Tibial nerve (tissue), 4 donors: ENCODE results near the gene CD300A. TPM values are rescaled to one million over a fixed set of nuclear protein-coding genes. Genes with fewer than 3 reads are reported as not detected.

Experiments used
- DNase-seq, 2 donors: peaks; one replicate each; pipeline ENCODE4 v3.0.0-alpha.2; 2019; ENCODE audit warnings: low spot score in 2 of 2
- H3K27ac ChIP-seq, 4 donors: fragments of 200-600 bp; sonication (generic) in 3 of 4; one replicate each; pipeline ENCODE4 v1.5.1; 2017 to 2019; ENCODE audit warnings: mild to moderate bottlenecking in 1 of 4
- H3K27me3 ChIP-seq, 2 donors: fragments of 200-600 bp; sonication (generic) in 1 of 2; one replicate each; pipeline versions ENCODE4 v1.5.1 to v1.6.0; 2017 to 2019
- H3K36me3 ChIP-seq, 3 donors: fragments of 200-600 bp; sonication (generic); one replicate each; pipeline ENCODE4 v1.5.1; 2018 to 2019
- H3K4me1 ChIP-seq, 4 donors: fragments of 200-600 bp; sonication (generic) in 3 of 4; one replicate each; pipeline ENCODE4 v1.5.1; 2017 to 2019
- H3K4me3 ChIP-seq, 4 donors: fragments of 200-600 bp; sonication (generic) in 3 of 4; one replicate each; pipeline ENCODE4 v1.5.1; 2017 to 2019; ENCODE audit warnings: mild to moderate bottlenecking in 1 of 4, moderate library complexity in 1 of 4
- H3K9me3 ChIP-seq, 4 donors: fragments of 200-600 bp; sonication (generic) in 3 of 4; one replicate each; pipeline ENCODE4 v1.5.1; 2017 to 2019
- EP300 ChIP-seq, 2 donors: sonication (generic); formaldehyde crosslinking; IDR thresholded peaks; one replicate each; pipeline ENCODE4 v1.6.1; 2017; ENCODE audit warnings: antibody characterized with exemption in 2 of 2, mild to moderate bottlenecking in 1 of 2
- POLR2A ChIP-seq, 2 donors: fragments of 450-650 bp; IDR thresholded peaks; one replicate each; pipeline ENCODE4 v1.6.1; 2017; ENCODE audit warnings: antibody characterized with exemption in 2 of 2, mild to moderate bottlenecking in 2 of 2, moderate library complexity in 2 of 2
- WGBS, 2 donors: methylation state at CpG; one replicate each; pipeline ENCODE4 v1.1.5; 2018; 5-methylcytosine and 5-hydroxymethylcytosine counted together
- total RNA-seq, 4 donors: library from RNA; depleted of rRNA; stranded (reverse); fragments of >200 nt; gene quantifications; one replicate each; pipeline ENCODE4 v1.1.0, GENCODE V29; 2016
- TF ChIP-seq, protein P1 (sequence below), 5 experiments: fragments of 200-600 bp in 3 of 5; fragments of 450-650 bp in 2 of 5; sonication (generic) in 3 of 5; IDR thresholded peaks; one replicate each; pipeline ENCODE4 v1.5.1; 2016 to 2019; ENCODE audit warnings: antibody characterized with exemption in 5 of 5, mild to moderate bottlenecking in 3 of 5, moderate library complexity in 2 of 5

Gene CD300A
- total RNA-seq, 4 donors from 2014 or later: 6.8 to 12.6 (median 9.8) TPM

DNA sequence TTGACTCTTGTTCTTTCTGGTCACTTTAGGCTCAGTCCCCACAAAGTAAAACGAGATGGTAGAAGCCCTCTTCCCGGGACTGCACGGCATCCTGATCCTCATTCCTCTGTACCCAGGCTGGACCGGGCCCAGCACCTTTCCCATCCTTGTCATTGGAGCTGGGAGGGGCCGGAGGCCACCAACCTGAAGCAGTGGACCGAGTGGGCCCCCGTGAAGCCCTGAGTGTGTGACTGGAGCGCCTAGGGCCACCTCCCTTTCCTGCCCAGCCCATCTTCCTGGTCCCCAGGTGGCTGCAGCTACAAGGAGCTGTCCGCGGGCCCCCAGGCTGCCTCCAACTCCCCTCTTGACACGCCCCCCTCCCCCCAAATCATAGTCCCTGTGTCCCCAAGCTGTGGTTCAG is 17.1 kb upstream of the CD300A start:
- Histone ChIP-seq H3K27me3 (no peaks in the 10 kb centered on the region), H3K36me3 (no peaks in the 10 kb centered on the region), H3K9me3 (no peaks in the 10 kb centered on the region), H3K4me1 (peaks cover 0 to 70% (median 33%) of the 10 kb centered on the region in 4 donors), H3K27ac (peak overlapping the region; percentile 24 to 94 (median 70)), H3K4me3 (no peak overlapping the region)
- no peak for DNase-seq
- 68 to 70% methylated on average over 11 of the region's 11 CpGs for WGBS, 2 donors
- TF ChIP-seq, protein P1, sequence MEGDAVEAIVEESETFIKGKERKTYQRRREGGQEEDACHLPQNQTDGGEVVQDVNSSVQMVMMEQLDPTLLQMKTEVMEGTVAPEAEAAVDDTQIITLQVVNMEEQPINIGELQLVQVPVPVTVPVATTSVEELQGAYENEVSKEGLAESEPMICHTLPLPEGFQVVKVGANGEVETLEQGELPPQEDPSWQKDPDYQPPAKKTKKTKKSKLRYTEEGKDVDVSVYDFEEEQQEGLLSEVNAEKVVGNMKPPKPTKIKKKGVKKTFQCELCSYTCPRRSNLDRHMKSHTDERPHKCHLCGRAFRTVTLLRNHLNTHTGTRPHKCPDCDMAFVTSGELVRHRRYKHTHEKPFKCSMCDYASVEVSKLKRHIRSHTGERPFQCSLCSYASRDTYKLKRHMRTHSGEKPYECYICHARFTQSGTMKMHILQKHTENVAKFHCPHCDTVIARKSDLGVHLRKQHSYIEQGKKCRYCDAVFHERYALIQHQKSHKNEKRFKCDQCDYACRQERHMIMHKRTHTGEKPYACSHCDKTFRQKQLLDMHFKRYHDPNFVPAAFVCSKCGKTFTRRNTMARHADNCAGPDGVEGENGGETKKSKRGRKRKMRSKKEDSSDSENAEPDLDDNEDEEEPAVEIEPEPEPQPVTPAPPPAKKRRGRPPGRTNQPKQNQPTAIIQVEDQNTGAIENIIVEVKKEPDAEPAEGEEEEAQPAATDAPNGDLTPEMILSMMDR (IDR thresholded peaks at IDR 0.05): no peak
- no peak for TF ChIP-seq EP300 (IDR thresholded peaks at IDR 0.05)
- TF ChIP-seq POLR2A (IDR thresholded peaks at IDR 0.05): no peak

DNA sequence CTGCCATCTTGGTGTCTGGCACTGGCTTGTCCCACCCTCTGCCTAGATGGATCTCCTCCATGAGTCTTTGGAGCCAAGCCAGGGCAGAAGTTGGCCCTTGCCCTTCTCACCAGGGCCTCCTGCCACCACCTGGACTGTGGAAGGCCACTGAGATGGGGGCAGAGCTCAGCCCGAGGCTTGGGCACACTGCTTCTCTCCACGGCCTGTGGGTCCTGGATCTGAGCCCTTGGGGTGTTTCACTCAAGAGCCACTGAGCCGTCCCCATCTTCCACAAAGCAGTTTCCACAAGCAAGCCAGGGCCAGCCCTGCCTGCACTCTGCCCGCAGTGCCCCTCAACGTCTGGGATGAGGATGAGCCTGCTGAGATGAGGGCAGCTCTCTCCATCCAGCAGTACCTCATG is 16.7 kb upstream of the CD300A start:
- peaks cover 0 to 70% (median 33%) of the 10 kb centered on the region in 4 donors for H3K4me1 ChIP-seq

DNA sequence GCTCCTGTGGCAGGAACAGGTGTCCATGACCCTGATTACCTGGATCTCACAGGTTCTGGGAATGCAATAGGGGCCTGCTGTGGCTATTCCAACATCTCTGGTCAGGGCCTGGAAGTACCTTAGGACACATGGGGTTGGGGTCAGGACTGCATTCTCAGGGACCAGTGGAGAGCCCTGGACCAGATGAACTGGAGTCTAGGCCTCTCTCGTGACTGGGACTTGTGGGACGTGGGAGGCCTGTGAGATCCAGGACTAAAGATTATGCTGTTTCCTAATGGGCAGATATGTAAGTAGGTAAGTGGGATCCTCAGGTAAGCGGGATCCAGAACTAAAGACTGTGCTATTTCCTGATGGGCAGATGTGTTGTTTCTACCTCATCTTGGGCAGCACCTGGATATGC is 16.2 kb upstream of the CD300A start:
- H3K27ac ChIP-seq: peak overlapping the region; percentile 24 to 94 (median 70)
- no peak for DNase-seq
- TF ChIP-seq, protein P1 (IDR thresholded peaks at IDR 0.05): no peak
- TF ChIP-seq EP300 (IDR thresholded peaks at IDR 0.05) (no peak), POLR2A (IDR thresholded peaks at IDR 0.05) (no peak)
- WGBS, 2 donors: 96 to 97% methylated on average over 3 of the region's 3 CpGs
- no peaks in the 10 kb centered on the region for H3K36me3 ChIP-seq
- H3K9me3 ChIP-seq: no peaks in the 10 kb centered on the region
- no peaks in the 10 kb centered on the region for H3K27me3 ChIP-seq
- H3K4me3 ChIP-seq: no peak overlapping the region
- H3K4me1 ChIP-seq: peaks cover 0 to 70% (median 33%) of the 10 kb centered on the region in 4 donors

More for the DNA sequence above, 16.7 kb upstream of the CD300A start:
- H3K9me3 ChIP-seq: no peaks in the 10 kb centered on the region
- TF ChIP-seq POLR2A (IDR thresholded peaks at IDR 0.05): no peak
- no peak for TF ChIP-seq EP300 (IDR thresholded peaks at IDR 0.05)
- H3K27ac ChIP-seq: peak overlapping the region; percentile 24 to 94 (median 70)
- H3K36me3 ChIP-seq: no peaks in the 10 kb centered on the region
- DNase-seq: no peak
- H3K4me3 ChIP-seq: no peak overlapping the region
- WGBS, 2 donors: 91 to 100% methylated on average over 3 to 5 of the region's 5 CpGs
- H3K27me3 ChIP-seq: no peaks in the 10 kb centered on the region

DNA sequence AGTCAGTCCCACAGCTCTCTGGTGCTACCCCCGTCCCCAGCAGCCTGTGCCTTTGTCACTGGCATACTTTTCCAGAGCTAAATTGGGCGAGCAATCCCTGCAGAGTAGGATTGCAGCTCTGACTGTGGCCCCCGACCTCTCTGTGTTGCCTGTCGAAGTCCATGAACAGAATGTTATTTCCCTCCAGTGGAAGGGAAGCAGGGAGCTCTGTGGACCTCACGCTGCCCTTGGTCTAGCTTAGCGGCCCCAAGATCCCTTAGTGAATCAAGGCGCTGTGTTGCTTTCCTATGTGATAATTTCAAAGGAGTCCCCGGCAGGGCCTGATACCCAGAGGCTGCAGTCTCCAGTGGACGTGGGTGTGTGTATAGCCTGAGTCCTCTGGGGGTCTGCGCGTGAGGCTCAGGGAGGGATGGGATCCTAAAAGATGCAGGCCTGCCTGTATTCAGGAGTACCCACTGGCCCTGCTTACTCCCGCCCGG is 15.5 kb upstream of the CD300A start:
- H3K4me1 ChIP-seq: peaks cover 0 to 70% (median 35%) of the 10 kb centered on the region in 4 donors
- H3K4me3 ChIP-seq: no peak overlapping the region
- H3K27me3 ChIP-seq: no peaks in the 10 kb centered on the region
- TF ChIP-seq, protein P1 (IDR thresholded peaks at IDR 0.05): no peak
- TF ChIP-seq EP300 (IDR thresholded peaks at IDR 0.05) (no peak), POLR2A (IDR thresholded peaks at IDR 0.05) (no peak)
- peak overlapping the region in 3 of 4 donors; percentile 22 to 94 (median 59) for H3K27ac ChIP-seq
- no peak for DNase-seq
- 80 to 83% methylated on average over 11 to 13 of the region's 13 CpGs for WGBS, 2 donors
- no peaks in the 10 kb centered on the region for H3K9me3 ChIP-seq
- H3K36me3 ChIP-seq: no peaks in the 10 kb centered on the region

DNA sequence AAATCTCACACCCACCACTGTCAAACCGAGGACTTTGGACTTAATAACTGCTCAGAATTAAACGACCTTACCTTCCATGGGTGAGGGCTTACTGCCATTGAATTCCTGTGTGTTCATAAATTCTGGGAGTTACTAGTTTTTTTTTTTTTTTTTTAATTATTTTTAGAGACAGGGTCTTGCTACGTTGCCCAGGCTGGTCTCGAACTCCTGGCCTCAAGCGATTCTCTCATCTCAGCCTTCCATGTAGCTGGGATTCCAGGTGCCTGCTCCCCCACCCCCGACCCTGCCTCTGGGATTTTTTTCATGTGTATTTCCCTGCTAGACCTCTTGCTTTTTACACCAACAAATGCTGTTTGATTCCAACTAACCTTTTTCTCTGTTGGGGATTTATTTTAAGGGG is 14.9 kb upstream of the CD300A start:
- Histone ChIP-seq H3K4me1 (peaks cover 0 to 64% (median 35%) of the 10 kb centered on the region in 4 donors), H3K27ac (peak overlapping the region in 2 of 4 donors; percentile 93 to 94), H3K36me3 (no peaks in the 10 kb centered on the region), H3K4me3 (no peak overlapping the region), H3K9me3 (no peaks in the 10 kb centered on the region), H3K27me3 (no peaks in the 10 kb centered on the region)
- TF ChIP-seq POLR2A (IDR thresholded peaks at IDR 0.05) (no peak), EP300 (IDR thresholded peaks at IDR 0.05) (no peak)
- TF ChIP-seq, protein P1 (IDR thresholded peaks at IDR 0.05): no peak
- DNase-seq: no peak
- WGBS, 2 donors: 65 to 85% methylated on average over 5 of the region's 6 CpGs
